ENCODE results near the gene VWA8.

The VWA8 gene

GRCh38 chr13:41699759-41700158 lies 261.1 kb downstream of the VWA8 start:
- Mint-ChIP-seq H3K4me1 (peaks cover 10% of the 10 kb centered on the region), H3K27ac (no peak overlapping the region), H3K36me3 (peaks cover 21% of the 10 kb centered on the region), H3K4me3 (no peak overlapping the region), H3K27me3 (no peaks in the 10 kb centered on the region), H3K9me3 (no peaks in the 10 kb centered on the region)

DNA sequence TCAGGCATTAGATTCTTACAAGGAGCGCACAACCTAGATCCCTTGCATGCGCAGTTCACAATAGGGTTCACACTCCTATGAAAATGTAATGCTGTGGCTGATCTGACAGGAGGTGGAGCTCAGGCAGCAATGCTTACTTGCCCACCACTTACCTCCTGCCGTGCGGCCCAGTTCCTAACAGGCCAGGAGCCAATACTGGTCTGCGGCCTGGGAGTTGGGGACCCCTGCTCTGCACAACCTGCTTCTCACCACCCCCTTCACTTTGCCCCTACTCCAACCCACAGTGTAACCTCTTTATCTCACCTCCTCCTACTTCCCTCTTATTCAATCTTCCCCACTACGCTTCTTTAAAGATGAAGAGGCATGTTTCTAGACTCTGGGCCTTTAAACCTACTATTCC lies 263.3 kb downstream of the VWA8 start:
- H3K27me3 Mint-ChIP-seq, result no peaks in the 10 kb centered on the region
- H3K4me3 Mint-ChIP-seq, result no peak overlapping the region
- peaks cover 23% of the 10 kb centered on the region for H3K36me3 Mint-ChIP-seq
- H3K4me1 Mint-ChIP-seq, result peaks cover 11% of the 10 kb centered on the region
- H3K27ac Mint-ChIP-seq, result no peak overlapping the region
- H3K9me3 Mint-ChIP-seq, result no peaks in the 10 kb centered on the region

DNA sequence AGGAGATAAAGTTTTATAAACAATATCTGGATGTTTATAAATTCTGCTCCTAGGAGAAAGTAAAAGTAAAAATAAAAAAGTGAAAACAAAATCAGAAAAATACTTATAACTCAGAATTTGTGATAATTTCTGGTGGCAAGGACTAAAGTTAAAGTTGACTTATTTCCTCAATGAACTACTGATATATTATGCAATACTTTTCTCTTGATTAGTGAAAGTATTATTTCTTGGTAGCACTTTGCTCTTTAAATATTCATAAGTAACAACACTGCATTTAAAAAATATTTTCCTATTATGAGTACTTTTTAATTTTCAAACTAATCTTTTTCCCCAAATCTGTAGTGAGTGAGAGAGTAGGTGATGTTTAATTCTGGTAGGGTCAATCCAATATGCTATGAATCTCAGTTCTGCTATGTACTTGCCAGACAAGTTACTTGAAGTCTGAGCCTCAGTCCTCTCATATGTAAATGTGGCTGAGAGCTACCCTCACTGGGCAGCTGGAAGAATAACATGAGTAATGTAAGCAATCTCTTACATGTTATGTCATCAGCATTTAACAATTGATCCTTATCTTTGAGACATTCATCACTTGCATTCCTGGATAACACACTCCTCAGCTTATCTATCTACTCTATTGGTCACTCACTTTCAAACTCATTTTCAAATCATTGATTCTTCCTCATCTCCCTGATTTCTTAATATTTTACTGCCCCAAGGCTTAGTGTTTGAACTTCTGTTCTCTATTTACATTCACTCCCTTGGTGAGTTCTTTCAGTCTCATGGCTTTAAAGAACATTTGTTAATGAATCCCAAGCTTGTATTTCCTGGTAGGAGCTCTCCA lies 264.5 kb downstream of the VWA8 start:
- no peak overlapping the region for H3K27ac Mint-ChIP-seq
- peaks cover 27% of the 10 kb centered on the region for H3K36me3 Mint-ChIP-seq
- H3K4me3 Mint-ChIP-seq, result no peak overlapping the region
- peaks cover 11% of the 10 kb centered on the region for H3K4me1 Mint-ChIP-seq
- no peaks in the 10 kb centered on the region for H3K9me3 Mint-ChIP-seq
- no peaks in the 10 kb centered on the region for H3K27me3 Mint-ChIP-seq

DNA sequence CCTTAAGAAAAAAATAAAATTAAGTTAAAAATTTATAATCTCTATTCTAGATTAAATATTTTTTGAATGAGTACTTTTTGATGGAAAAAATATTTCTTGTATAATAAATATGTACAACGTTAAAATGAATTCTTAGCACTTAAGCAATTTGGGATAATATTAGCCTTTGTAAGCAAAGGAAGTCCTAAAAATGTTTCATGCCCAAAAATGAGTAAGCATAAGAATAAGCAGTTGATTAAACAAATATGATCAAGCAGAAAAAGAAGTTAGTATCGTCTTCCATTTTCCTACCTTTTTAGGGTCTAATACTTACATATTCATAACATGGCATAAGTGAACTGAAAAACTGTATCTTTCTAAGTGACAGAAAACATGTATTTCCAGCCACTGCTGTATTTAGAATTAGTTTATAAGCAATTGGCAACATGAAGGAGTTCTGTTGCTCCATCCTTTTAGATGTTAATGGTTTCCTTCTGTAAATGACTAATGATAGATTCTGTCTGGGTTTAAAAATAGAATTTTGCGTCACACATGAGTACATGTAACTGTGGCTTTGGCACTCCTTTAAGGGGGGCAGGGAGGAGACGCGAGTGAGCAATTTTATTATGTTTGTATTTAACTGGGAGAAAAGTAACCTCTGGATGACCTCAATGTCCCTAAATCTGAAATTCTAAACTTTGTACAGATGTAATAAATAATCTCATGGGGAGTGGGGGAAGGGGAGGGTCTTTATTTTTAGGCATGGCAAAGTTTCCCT lies 266.2 kb downstream of the VWA8 start:
- H3K27ac Mint-ChIP-seq, result peak overlapping the region; percentile 46
- H3K4me1 Mint-ChIP-seq, result peaks cover 11% of the 10 kb centered on the region
- H3K4me3 Mint-ChIP-seq, result no peak overlapping the region
- no peaks in the 10 kb centered on the region for H3K27me3 Mint-ChIP-seq
- peaks cover 34% of the 10 kb centered on the region for H3K36me3 Mint-ChIP-seq
- no peaks in the 10 kb centered on the region for H3K9me3 Mint-ChIP-seq

- no peak overlapping the region for H3K4me3 Mint-ChIP-seq
- no peaks in the 10 kb centered on the region for H3K27me3 Mint-ChIP-seq
- no peaks in the 10 kb centered on the region for H3K9me3 Mint-ChIP-seq
- H3K36me3 Mint-ChIP-seq, result peaks cover 34% of the 10 kb centered on the region
- H3K27ac Mint-ChIP-seq, result no peak overlapping the region
- peaks cover 11% of the 10 kb centered on the region for H3K4me1 Mint-ChIP-seq
Measured at GRCh38 chr13:41693434-41693833, 267.5 kb downstream of the VWA8 start.

DNA sequence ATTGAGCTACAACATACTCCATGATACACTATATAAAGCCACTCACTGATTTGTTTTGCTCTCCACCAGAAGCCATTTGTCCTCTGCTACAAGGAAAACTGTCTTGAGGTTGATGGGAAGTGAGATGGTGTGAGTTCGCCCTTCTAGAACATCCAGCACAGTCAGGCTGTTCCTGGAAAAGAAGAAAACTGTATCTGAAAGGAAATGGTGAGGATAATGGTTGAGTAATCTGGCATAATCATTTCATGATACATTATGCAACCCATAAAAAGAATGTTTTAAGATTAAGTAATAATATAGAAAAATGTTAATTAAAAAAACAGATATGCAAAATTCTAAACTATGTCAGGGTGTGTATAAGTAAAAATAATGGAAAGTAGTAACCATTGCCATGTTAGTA lies 269.6 kb downstream of the VWA8 start:
- Mint-ChIP-seq H3K4me3 (no peak overlapping the region), H3K4me1 (peaks cover 4% of the 10 kb centered on the region), H3K27me3 (no peaks in the 10 kb centered on the region), H3K36me3 (peaks cover 31% of the 10 kb centered on the region), H3K9me3 (no peaks in the 10 kb centered on the region), H3K27ac (no peak overlapping the region)

DNA sequence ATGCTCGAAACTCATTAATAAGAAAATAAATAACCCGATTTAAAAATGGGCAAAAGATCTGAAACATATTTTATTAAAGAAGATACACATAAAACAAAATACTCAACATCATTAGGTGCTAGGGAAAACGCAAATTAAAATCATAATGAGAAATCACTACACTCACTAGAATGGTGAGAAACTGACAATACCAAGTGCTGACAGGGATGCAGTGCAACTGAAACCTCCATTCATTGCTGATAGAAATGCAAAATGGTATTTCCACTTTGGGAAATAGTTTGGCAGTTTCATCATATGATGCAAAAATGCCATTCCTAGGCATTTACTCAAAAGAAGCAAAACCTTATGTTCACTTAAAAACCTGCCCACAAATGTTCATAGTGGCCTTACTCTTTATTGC lies 278.1 kb downstream of the VWA8 start:
- Mint-ChIP-seq H3K9me3 (no peaks in the 10 kb centered on the region), H3K36me3 (peaks cover 37% of the 10 kb centered on the region), H3K4me1 (peaks cover 17% of the 10 kb centered on the region), H3K27me3 (no peaks in the 10 kb centered on the region), H3K27ac (no peak overlapping the region), H3K4me3 (no peak overlapping the region)

- H3K4me3 Mint-ChIP-seq, result no peak overlapping the region
- H3K27me3 Mint-ChIP-seq, result no peaks in the 10 kb centered on the region
- no peak overlapping the region for H3K27ac Mint-ChIP-seq
- peaks cover 38% of the 10 kb centered on the region for H3K36me3 Mint-ChIP-seq
- H3K4me1 Mint-ChIP-seq, result peaks cover 17% of the 10 kb centered on the region
- H3K9me3 Mint-ChIP-seq, result no peaks in the 10 kb centered on the region
Measured at GRCh38 chr13:41682001-41682400, 278.9 kb downstream of the VWA8 start.

DNA sequence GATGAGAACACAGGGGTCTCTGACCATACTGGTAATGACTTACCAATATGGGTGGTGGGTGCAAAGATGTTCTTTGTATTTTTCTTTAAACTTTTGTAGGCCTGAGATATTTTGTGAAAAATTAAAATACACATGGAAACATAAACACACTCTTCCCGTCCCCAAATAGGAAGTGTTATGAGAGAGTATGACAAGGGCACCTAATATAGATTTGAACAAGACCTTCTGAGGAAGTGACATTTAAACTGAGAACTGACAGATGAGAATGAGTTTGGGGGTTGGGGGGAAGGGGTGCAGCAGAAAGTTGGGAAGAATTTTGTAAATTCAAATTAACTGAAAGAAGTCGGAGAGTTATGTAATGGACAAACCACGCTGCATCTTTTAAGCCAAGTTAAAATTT lies 279.3 kb downstream of the VWA8 start:
- Mint-ChIP-seq H3K4me3 (no peak overlapping the region), H3K27ac (no peak overlapping the region), H3K9me3 (no peaks in the 10 kb centered on the region), H3K4me1 (peaks cover 17% of the 10 kb centered on the region), H3K36me3 (peaks cover 38% of the 10 kb centered on the region), H3K27me3 (no peaks in the 10 kb centered on the region)

- H3K27me3 Mint-ChIP-seq, result no peaks in the 10 kb centered on the region
- H3K4me1 Mint-ChIP-seq, result peaks cover 17% of the 10 kb centered on the region
- H3K4me3 Mint-ChIP-seq, result no peak overlapping the region
- H3K27ac Mint-ChIP-seq, result no peak overlapping the region
- peaks cover 33% of the 10 kb centered on the region for H3K36me3 Mint-ChIP-seq
- no peaks in the 10 kb centered on the region for H3K9me3 Mint-ChIP-seq
Measured at GRCh38 chr13:41680900-41681299, 280.0 kb downstream of the VWA8 start.

- no peaks in the 10 kb centered on the region for H3K27me3 Mint-ChIP-seq
- no peak overlapping the region for H3K27ac Mint-ChIP-seq
- H3K4me3 Mint-ChIP-seq, result no peak overlapping the region
- H3K9me3 Mint-ChIP-seq, result no peaks in the 10 kb centered on the region
- H3K4me1 Mint-ChIP-seq, result peaks cover 17% of the 10 kb centered on the region
- H3K36me3 Mint-ChIP-seq, result peaks cover 24% of the 10 kb centered on the region
Measured at GRCh38 chr13:41678848-41679247, 282.1 kb downstream of the VWA8 start.

GRCh38 chr13:41678249-41678648 lies 282.7 kb downstream of the VWA8 start:
- no peaks in the 10 kb centered on the region for H3K27me3 Mint-ChIP-seq
- no peaks in the 10 kb centered on the region for H3K9me3 Mint-ChIP-seq
- H3K27ac Mint-ChIP-seq, result no peak overlapping the region
- no peak overlapping the region for H3K4me3 Mint-ChIP-seq
- H3K4me1 Mint-ChIP-seq, result peaks cover 17% of the 10 kb centered on the region
- peaks cover 19% of the 10 kb centered on the region for H3K36me3 Mint-ChIP-seq

GRCh38 chr13:41675306-41675705 lies 285.6 kb downstream of the VWA8 start:
- no peaks in the 10 kb centered on the region for H3K9me3 Mint-ChIP-seq
- peaks cover 7% of the 10 kb centered on the region for H3K36me3 Mint-ChIP-seq
- H3K4me1 Mint-ChIP-seq, result peaks cover 9% of the 10 kb centered on the region
- no peaks in the 10 kb centered on the region for H3K27me3 Mint-ChIP-seq
- no peak overlapping the region for H3K4me3 Mint-ChIP-seq
- H3K27ac Mint-ChIP-seq, result no peak overlapping the region

GRCh38 chr13:41674246-41674645 lies 286.7 kb downstream of the VWA8 start:
- H3K27me3 Mint-ChIP-seq, result no peaks in the 10 kb centered on the region
- H3K9me3 Mint-ChIP-seq, result no peaks in the 10 kb centered on the region
- H3K27ac Mint-ChIP-seq, result no peak overlapping the region
- no peaks in the 10 kb centered on the region for H3K4me1 Mint-ChIP-seq
- H3K4me3 Mint-ChIP-seq, result no peak overlapping the region
- H3K36me3 Mint-ChIP-seq, result peaks cover 5% of the 10 kb centered on the region

GRCh38 chr13:41673640-41674039 lies 287.3 kb downstream of the VWA8 start:
- H3K9me3 Mint-ChIP-seq, result no peaks in the 10 kb centered on the region
- peaks cover 5% of the 10 kb centered on the region for H3K36me3 Mint-ChIP-seq
- H3K27ac Mint-ChIP-seq, result no peak overlapping the region
- H3K4me1 Mint-ChIP-seq, result no peaks in the 10 kb centered on the region
- no peak overlapping the region for H3K4me3 Mint-ChIP-seq
- H3K27me3 Mint-ChIP-seq, result no peaks in the 10 kb centered on the region

DNA sequence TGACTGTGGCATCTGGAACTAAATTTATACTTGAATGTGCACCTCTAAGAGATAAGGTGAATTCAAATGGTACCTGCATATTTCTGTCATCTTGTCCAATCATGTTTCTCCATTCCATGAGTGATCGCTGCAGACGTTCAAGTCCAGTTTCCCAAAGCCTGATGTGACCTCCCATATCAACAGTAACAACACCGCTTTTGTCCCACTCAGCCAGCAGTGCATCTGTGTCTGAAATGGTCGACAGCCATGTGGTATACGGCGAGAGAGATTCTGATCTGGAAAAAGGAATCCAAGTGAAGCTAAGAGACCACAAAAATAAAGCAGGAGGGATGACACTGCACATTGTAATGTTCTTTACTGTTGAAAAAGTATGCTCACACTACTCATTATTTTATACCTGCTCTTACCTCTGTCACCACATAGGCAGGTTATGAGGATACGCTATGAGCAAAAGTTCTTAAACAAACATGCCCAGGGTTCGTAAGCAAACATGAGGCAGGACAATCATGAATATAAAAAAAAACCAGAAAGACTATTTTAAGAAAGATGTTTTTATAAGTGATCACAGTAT lies 290.0 kb downstream of the VWA8 start:
- H3K36me3 Mint-ChIP-seq, result peaks cover 3% of the 10 kb centered on the region
- no peak overlapping the region for H3K4me3 Mint-ChIP-seq
- no peaks in the 10 kb centered on the region for H3K4me1 Mint-ChIP-seq
- H3K27ac Mint-ChIP-seq, result no peak overlapping the region
- no peaks in the 10 kb centered on the region for H3K27me3 Mint-ChIP-seq
- H3K9me3 Mint-ChIP-seq, result no peaks in the 10 kb centered on the region
